Measurements from ENCODE around the gene KIF27.

GRCh38 chr9:83930881-83931280, 9.6 kb upstream of the KIF27 start:
- TF ChIP-seq CTCF (IDR thresholded peaks at IDR 0.05) (no peak), POLR2A (IDR thresholded peaks at IDR 0.05) (no peak), POLR2AphosphoS5 (IDR thresholded peaks at IDR 0.05) (no peak), EP300 (IDR thresholded peaks at IDR 0.05) (no peak)

All from suprapubic skin (tissue), 4 donors.